Upper lobe of right lung (tissue), 1 donor: Measurements from ENCODE around the gene OPN3. TPM values are rescaled to one million over a fixed set of nuclear protein-coding genes. Genes with fewer than 3 reads are reported as not detected.

Source experiments
- ATAC-seq: fragments of 200-7000 bp; cut with Tn5 transposase; one replicate; pipeline ENCODE4 v1.9.1; 2020; ENCODE audit warnings: mild to moderate bottlenecking, moderate library complexity
- DNase-seq: peaks from one replicate; pipeline ENCODE4 v3.0.0-alpha.2; 2020
- H3K27ac ChIP-seq: fragments of 200-600 bp; one replicate; pipeline ENCODE4 v1.8.0; 2022
- H3K27me3 ChIP-seq: fragments of 200-600 bp; one replicate; pipeline ENCODE4 v1.8.0; 2022; ENCODE audit warnings: mild to moderate bottlenecking
- H3K36me3 ChIP-seq: fragments of 200-600 bp; one replicate; pipeline ENCODE4 v1.8.0; 2022
- H3K4me1 ChIP-seq: fragments of 200-600 bp; one replicate; pipeline ENCODE4 v1.8.0; 2022
- H3K4me3 ChIP-seq: fragments of 200-600 bp; one replicate; pipeline ENCODE4 v1.8.0; 2022; ENCODE audit warnings: mild to moderate bottlenecking
- H3K9me3 ChIP-seq: fragments of 200-600 bp; one replicate; pipeline ENCODE4 v1.8.0; 2022
- CTCF ChIP-seq: fragments of 200-600 bp; IDR thresholded peaks from one replicate; pipeline ENCODE4 v1.8.0; 2022; ENCODE audit warnings: antibody characterized with exemption
- intact Hi-C: fragments of 100-400 bp; cut with DNase I; formaldehyde crosslinking; loops from one replicate; pipeline ENCODE4 v1.11.0; 2022
- total RNA-seq: library from RNA; stranded (reverse); fragmentation: NEBNext Ultra II Directional; extraction: Animal tissue kit (Norgen Biotek cat#: 25700); gene quantifications from one replicate; pipeline ENCODE4 v1.2.1, GENCODE V29; 2021
- donor health status: DM: no; HTN: yes; CAD: no; lungs with severe emphysema.

The OPN3 gene
- total RNA-seq, 1 donor from 2014 or later, result 40.8 TPM

GRCh38 chr1:241635556-241636152 lies 4.5 kb downstream of the OPN3 start:
- H3K4me1 ChIP-seq, result peaks cover 14% of the 10 kb centered on the region
- peaks cover 3% of the 10 kb centered on the region for H3K36me3 ChIP-seq
- no peak for TF ChIP-seq CTCF
- no peaks in the 10 kb centered on the region for H3K9me3 ChIP-seq
- H3K27ac ChIP-seq, result no peak overlapping the region
- intact Hi-C loops, result no loop called here
- no peak for DNase-seq
- H3K4me3 ChIP-seq, result no peak overlapping the region
- no peaks in the 10 kb centered on the region for H3K27me3 ChIP-seq
- no peak for ATAC-seq

GRCh38 chr1:241632987-241633386 lies 7.2 kb downstream of the OPN3 start:
- Histone ChIP-seq H3K36me3 (peaks cover 3% of the 10 kb centered on the region), H3K9me3 (no peaks in the 10 kb centered on the region), H3K4me3 (no peak overlapping the region), H3K27me3 (no peaks in the 10 kb centered on the region), H3K27ac (no peak overlapping the region), H3K4me1 (no peaks in the 10 kb centered on the region)
- intact Hi-C loops, result no loop called here
- ATAC-seq (no peak), DNase-seq (no peak)
- no peak for TF ChIP-seq CTCF

- DNase-seq, result no peak
- ATAC-seq, result no peak
- no peak overlapping the region for H3K4me3 ChIP-seq
- no peaks in the 10 kb centered on the region for H3K4me1 ChIP-seq
- H3K27me3 ChIP-seq, result no peaks in the 10 kb centered on the region
- no peaks in the 10 kb centered on the region for H3K9me3 ChIP-seq
- intact Hi-C loops, result no loop called here
- no peak overlapping the region for H3K27ac ChIP-seq
- H3K36me3 ChIP-seq, result peaks cover 3% of the 10 kb centered on the region
- no peak for TF ChIP-seq CTCF
These were observed 8.5 kb downstream of the OPN3 start for GRCh38 chr1:241631674-241632073.

GRCh38 chr1:241630899-241631298 lies 9.3 kb downstream of the OPN3 start:
- DNase-seq, result no peak
- peaks cover 3% of the 10 kb centered on the region for H3K36me3 ChIP-seq
- no peak for ATAC-seq
- intact Hi-C loops, result no loop called here
- no peak overlapping the region for H3K4me3 ChIP-seq
- no peaks in the 10 kb centered on the region for H3K4me1 ChIP-seq
- no peaks in the 10 kb centered on the region for H3K27me3 ChIP-seq
- no peak for TF ChIP-seq CTCF
- H3K9me3 ChIP-seq, result no peaks in the 10 kb centered on the region
- H3K27ac ChIP-seq, result no peak overlapping the region

GRCh38 chr1:241630476-241630875 lies 9.7 kb downstream of the OPN3 start:
- TF ChIP-seq CTCF, result no peak
- DNase-seq, result no peak
- Histone ChIP-seq H3K4me3 (no peak overlapping the region), H3K9me3 (no peaks in the 10 kb centered on the region), H3K27ac (no peak overlapping the region), H3K27me3 (no peaks in the 10 kb centered on the region), H3K4me1 (no peaks in the 10 kb centered on the region), H3K36me3 (peaks cover 3% of the 10 kb centered on the region)
- no peak for ATAC-seq
- intact Hi-C loops, result no loop called here

- ATAC-seq (no peak), DNase-seq (no peak)
- no peaks in the 10 kb centered on the region for H3K4me1 ChIP-seq
- peaks cover 3% of the 10 kb centered on the region for H3K36me3 ChIP-seq
- H3K4me3 ChIP-seq, result no peak overlapping the region
- H3K27me3 ChIP-seq, result no peaks in the 10 kb centered on the region
- TF ChIP-seq CTCF, result no peak
- H3K27ac ChIP-seq, result no peak overlapping the region
- intact Hi-C loops, result no loop called here
- no peaks in the 10 kb centered on the region for H3K9me3 ChIP-seq
These were observed 10.2 kb downstream of the OPN3 start for GRCh38 chr1:241630005-241630404.
